HG02571 (cell line): Measurements from ENCODE around the gene ALG12.
A peak's percentile ranks its signal among the peaks of the same experiment; 100 is the strongest.
"Not testable (repeated sequence)": the region's sequence is repeated elsewhere in the genome, so short reads cannot be mapped to it uniquely, and the experiment has no call there.

Source experiments
- ATAC-seq: cut with Tn5 transposase; IDR thresholded peaks from one replicate; pipeline ENCODE4 v1.9.1; 2021; ENCODE audit warnings: mild to moderate bottlenecking, moderate library complexity; ENCODE audit not compliant: unreplicated experiment

The ALG12 gene

GRCh38 chr22:49946612-49947295 lies 28.5 kb upstream of the ALG12 start:
- ATAC-seq, result no peak

DNA sequence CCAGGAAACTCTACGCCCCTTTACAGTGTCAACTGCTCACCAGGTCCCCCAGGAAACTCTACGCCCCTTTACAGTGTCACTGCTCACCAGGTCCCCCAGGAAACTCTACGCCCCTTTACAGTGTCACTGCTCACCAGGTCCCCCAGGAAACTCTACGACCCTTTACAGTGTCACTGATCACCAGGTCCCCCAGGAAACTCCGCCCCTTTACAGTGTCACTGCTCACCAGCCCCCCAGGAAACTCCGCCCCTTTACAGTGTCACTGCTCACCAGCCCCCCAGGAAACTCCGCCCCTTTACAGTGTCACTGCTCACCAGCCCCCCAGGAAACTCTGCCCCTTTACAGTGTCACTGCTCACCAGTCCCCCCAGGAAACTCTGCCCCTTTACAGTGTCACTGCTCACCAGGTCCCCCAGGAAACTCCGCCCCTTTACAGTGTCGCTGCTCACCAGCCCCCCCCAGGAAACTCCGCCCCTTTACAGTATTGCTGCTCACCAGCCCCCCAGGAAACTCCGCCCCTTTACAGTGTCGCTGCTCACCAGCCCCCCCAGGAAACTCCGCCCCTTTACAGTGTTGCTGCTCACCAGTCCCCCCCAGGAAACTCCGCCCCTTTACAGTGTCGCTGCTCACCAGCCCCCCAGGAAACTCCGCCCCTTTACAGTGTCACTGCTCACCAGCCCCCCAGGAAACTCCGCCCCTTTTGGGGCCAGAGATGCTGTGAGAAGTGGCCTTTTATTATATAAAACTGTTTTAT lies 27.0 kb upstream of the ALG12 start:
- not testable (repeated sequence) for ATAC-seq

- no peak for ATAC-seq
Observed at GRCh38 chr22:49944399-49944891, 26.2 kb upstream of the ALG12 start.

- ATAC-seq, result no peak
Observed at GRCh38 chr22:49943771-49944398, 25.6 kb upstream of the ALG12 start.

GRCh38 chr22:49943405-49943765 lies 25.1 kb upstream of the ALG12 start:
- ATAC-seq, result no peak

DNA sequence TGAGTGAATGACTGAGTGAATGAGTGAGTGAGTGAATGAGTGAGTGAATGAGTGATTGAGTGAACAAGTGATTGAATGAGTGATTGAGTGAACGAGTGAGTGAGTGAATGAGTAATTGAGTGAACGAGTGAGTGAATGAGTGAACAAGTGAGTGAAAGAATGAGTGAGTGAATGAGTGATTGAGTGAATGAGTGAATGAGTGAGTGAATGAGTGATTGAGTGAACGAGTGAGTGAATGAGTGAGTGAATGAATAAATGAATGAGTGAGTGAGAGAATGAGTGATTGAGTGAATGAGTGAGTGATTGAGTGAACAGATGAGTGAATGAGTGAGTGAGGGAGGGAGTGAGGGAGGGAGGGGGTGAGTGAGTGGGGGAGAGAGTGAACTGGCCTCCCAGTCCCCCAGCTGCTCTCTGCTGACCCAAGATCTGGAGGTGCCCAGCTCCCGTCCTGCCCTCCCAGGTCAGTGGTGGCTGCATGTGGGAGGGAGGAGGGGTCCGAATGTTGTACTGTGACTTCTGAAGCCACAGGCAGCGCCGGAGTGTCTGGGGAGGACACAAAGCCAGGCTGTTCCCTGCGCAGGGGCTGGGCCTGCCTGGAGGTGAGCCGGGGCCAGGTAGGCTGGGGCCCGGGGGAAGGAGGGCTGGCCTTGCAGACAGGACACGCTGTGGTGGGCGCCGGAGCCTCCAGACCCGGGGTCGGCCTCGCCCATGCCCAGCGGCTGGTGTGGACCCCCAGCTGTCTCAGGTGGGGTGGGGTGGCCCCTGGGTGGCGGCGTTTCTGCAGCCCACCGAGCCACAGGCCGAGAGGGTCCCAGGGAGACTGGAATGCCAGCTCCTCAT lies 24.5 kb upstream of the ALG12 start:
- ATAC-seq, result no peak

DNA sequence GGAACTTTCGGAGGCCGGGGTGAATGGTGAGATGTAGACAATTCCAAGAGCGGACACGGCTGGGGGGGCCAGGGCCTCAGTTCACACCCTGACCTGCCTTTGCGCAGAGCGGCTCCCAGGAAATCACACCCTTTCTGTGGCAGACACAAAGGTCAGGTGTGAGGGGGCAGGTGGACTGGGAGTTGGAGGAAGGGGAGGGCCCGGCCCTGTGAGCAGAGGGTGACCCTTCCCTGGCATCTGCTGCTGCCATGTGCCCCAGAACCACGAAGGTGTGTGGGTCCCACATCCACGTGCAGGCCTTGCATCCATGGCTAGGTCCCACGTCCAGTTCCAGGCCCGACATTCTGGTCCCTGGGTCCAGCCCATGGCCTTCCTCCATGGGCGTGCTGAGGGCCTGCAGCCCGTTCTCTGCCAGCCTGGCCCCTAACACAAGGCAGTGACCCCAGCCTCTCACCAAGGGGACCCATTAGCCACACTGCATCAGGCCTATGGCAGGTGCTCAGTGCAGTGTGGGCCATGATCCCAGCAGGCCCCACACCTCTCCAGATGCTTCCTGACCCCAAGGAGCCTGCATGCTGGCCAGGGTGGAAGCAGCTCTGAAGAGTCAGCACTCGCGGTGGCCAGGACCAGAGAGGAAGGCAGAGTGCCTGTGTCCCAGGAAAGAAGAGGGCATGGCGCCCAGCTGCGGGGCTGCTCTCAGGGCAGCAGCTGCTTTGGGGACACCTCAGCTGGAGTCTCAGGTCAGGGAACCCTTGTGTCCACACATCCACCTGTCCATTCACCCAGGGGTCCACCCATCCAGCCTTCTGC lies 23.5 kb upstream of the ALG12 start:
- ATAC-seq, result no peak

GRCh38 chr22:49938565-49939136 lies 20.4 kb upstream of the ALG12 start:
- no peak for ATAC-seq

- ATAC-seq, result no peak
Observed at GRCh38 chr22:49937758-49938564, 19.7 kb upstream of the ALG12 start.

GRCh38 chr22:49936973-49937757 lies 18.9 kb upstream of the ALG12 start:
- ATAC-seq, result no peak

GRCh38 chr22:49936018-49936972 lies 18.1 kb upstream of the ALG12 start:
- ATAC-seq, result peak; percentile 52

DNA sequence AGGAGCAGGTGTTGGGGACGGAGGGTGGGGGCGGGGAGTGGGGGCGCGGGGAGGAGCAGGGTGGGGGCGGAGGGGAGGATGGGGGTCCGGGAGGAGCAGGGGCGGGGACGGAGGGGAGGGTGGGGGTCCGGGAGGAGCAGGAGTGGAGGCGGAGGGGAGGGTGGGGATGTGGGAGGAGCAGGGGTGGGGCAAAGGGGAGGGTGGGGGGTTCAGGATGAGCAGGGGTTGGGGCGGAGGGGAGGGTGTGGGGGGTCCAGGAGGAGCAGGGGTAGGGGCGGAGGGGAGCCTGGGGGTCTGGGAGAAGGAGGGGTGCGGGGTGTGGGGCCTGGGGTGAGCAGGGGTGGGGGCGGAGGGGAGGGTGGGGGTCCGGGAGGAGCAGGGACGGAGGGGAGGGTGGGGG lies 17.3 kb upstream of the ALG12 start:
- ATAC-seq, result no peak

DNA sequence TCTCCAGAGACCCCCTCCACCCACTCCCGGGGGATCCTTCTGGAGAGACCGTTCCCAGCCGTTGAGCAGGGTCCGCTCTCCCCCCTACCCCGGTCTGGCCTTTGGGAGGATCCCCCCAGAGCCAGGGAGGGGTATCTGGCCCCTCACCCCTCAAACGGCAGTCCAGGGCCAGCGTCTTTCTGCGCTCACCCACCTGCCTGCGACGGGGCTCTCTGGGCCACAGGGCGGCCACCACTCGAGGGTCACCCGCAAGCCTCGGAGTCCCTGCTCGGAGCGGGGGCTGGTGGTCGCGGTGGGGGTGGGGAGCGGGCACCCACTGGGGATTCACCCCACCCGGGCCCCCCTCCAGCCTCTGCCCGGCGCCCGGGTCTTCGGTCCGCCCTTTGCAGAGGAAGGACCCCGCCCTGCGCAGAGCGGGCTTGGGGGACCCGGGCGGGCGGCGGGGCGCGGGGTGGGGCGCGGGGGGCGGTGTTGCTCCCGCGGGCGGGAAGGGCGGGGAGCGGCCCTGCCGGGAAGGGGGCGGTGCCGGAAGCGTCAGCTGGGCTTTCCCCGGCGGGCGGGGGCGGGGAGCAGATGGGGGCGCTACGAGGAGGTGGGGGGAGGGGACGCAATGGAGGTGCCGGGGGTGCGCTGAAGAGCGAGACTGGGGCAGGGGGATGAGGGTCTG lies 16.8 kb upstream of the ALG12 start:
- ATAC-seq, result no peak

- ATAC-seq, result no peak
Observed at GRCh38 chr22:49934160-49934890, 16.1 kb upstream of the ALG12 start.

DNA sequence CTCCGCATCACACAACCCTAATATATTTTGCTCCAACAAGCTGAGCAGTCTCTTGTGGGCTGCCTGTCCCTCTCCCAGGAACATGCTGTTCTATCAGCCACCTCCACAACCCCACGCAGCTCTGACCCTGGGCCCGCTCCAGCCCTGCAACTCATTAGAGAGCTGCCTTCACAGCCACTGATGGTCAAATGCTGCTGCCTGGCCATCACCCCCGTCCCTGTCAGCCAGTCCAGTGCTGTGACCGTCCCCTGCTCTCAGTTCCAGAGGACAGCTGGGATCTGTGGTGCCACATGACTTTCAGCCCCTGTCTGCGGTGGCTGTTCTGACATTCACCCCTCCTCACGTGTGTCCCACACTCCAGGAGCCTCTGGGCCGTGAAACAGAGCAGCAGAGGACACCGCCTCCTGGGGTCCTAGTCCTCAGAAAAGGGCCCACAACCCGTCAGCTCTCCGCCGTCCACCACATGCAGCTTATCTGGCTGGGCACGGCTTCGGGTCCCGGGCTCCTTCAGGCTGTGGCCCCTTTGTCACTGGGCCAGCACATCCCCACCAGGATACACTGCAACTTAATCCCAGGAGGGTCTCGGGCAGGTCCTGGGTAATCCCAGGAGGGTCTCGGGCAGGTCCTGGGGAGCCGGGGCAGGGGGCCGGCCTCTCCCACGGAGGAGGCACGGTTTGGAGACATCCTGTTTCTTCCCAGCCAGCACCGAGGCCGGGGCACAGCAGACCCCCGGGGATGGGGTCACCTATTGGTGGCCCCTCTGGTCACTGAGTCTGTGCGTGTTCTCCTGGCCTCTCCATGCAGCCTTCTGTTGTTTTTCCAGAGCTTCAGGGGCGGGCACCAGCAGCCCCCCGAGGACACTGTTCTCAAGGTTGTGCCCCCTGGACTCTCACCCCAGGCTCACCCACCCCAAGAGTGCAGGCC lies 15.3 kb upstream of the ALG12 start:
- no peak for ATAC-seq
